Left cardiac atrium (tissue), 4 donors: ENCODE measurements around the gene SUPT4H1. TPM values are rescaled to one million over a fixed set of nuclear protein-coding genes. Genes with fewer than 3 reads are reported as not detected.

Source experiments
- ATAC-seq, 2 donors: fragments of 200-7000 bp; cut with Tn5 transposase; one replicate each; pipeline ENCODE4 v1.9.1; 2020; ENCODE audit warnings: mild to moderate bottlenecking in 2 of 2, moderate library complexity in 2 of 2
- DNase-seq: peaks from one replicate; pipeline ENCODE4 v3.0.0-alpha.2; 2020
- intact Hi-C, 2 donors: fragments of 100-400 bp; cut with DNase I; formaldehyde crosslinking; loops; one replicate each; pipeline versions ENCODE4 v1.14.1 to v1.15.1; 2022 to 2023
- total RNA-seq, 2 donors: library from RNA; stranded (reverse); fragmentation: NEBNext Ultra II Directional; extraction: Animal tissue kit (Norgen Biotek cat#: 25700); gene quantifications; one replicate each; pipeline ENCODE4 v1.2.1, GENCODE V29; 2021
- donor health status: DM: no; HTN: yes; CAD: no.
- donor health status: DM: no; HTN: yes; CAD: no; lungs with severe emphysema.
- donor health status: DM: yes; HTN: yes; CAD: no.
- donor health status: Dilated cardiomyopathy.

The SUPT4H1 gene
- total RNA-seq, 2 donors from 2014 or later: 49.4 to 60.6 TPM

GRCh38 chr17:58324409-58325288 lies 27.4 kb downstream of the SUPT4H1 start:
- intact Hi-C loops: loop anchor here in 1 of 2 donors (5.0 kb wide), 1 partner anchor 93 kb away; the partner anchor contains the start of gene RNF43
- peak; percentile 80 to 86 for ATAC-seq
- peak; percentile 52 for DNase-seq

GRCh38 chr17:58324056-58324408 lies 28.0 kb downstream of the SUPT4H1 start:
- ATAC-seq: peak in 1 of 2 donors; percentile 2
- DNase-seq: peak; percentile 20
- intact Hi-C loops: loop anchor here in 1 of 2 donors (5.0 kb wide), 1 partner anchor 93 kb away; the partner anchor contains the start of gene RNF43

DNA sequence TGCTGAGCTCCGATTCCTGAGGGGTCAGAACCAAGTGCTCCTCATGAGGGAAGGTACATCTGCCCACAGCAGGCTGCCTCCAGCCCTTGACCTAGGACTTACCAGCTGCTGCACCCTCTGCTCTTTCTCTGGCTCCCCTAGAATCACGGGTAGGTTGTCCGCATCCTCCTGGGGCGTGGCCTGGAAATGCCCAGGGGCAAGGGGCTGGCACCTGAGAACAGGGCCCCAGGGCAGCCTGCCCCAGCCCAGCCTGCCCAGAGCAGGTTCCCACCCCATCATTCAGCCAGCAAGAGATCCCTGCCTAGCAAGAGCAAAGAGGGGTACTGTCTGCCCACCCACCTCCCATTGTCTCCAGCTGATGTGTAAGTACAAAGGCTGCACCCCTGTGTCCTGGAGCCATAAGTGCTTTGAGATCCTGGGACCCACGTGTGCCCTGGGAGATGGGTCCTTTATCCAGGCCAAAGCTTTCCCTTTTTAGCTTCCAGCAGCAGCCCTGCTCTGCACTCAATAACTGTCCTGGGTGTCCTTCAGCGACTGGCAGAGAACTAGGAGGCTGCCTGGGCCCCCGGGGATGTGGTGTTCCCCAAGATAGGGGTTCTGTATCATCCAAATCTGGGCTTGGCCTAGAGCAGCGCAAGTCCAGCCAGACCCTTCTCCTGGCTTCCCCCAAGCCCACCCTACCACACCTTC lies 28.5 kb downstream of the SUPT4H1 start:
- intact Hi-C loops: loop anchor here in 1 of 2 donors (5.0 kb wide), 1 partner anchor 94 kb away; the partner anchor contains the start of gene RNF43
- DNase-seq: no peak
- no peak for ATAC-seq

DNA sequence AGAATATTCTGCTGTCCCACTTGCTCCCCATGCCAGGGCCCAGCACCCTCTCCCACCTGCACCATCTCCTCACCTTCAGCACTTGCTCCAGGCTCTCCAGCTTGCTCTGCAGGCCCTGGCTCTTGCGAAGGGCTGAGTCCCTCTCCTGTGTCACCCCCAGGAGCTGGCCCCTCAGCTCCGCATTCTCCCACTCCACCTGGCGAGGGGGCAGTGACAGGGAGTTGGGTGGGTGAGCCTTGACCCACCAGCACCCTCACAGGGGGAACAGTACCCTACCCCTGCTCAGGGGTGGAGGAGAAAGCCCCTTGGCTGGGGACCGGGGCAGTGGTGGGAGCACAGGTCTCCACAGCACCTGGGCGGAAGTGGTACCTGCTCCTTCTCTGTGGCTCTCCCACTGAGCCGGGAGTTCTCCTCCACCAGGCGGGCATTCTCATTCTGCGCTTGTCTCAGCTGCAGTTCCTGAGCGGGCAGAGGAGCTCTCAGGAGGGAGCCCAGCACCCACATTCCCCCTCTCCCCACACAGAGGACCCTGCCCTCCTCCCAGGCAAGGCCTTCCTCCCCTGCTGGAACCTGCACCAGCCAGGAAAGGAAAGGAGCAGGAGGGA lies 29.3 kb downstream of the SUPT4H1 start:
- no peak for ATAC-seq
- no peak for DNase-seq
- intact Hi-C loops: loop anchor here in 1 of 2 donors (5.0 kb wide), 1 partner anchor 95 kb away; the partner anchor contains the start of gene RNF43

DNA sequence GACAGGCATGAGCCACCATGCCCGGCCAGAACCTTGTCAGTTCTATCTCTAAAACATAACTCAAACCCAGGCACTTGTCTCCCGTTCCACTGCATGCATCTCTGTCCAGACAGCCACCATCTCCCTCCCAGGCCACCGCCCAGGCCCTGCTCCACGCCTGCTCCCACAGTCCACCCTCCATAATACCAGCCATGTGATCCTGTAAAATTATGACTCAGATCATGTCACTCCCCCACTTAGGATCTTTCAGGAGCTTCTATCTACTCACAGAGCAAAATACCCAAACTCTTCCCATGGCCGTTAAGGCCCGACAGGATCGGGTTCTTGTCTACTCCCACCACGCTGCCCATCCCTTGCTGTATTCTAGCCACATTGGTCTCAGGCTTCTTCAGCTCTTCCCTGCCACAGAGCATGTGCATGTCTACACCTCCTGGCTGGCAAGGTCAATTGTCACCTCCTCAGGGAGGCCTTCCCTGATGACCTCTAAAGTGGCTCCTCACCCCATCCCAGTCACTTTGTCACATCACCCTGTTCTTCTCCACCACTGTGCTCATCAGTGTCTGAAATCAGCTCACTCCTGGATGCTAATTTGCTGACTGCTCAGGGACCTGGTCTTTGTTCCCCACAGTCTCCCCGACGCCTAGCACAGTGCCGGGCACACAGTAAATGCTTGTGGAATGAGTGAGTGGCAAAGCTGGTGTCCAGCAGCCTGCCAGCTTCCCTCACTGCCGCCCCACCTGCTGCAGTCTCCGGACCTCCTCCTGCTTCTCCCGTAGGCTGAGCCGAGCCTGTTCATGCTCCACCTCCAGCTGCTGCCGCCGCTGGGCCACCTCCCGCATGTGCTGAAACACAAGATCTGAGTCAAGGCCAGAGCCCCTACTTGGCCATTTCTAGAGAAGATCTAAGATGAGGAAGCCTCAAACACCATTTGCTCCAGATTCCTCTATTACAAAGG lies 30.2 kb downstream of the SUPT4H1 start:
- ATAC-seq (no peak), DNase-seq (peak; percentile 11)
- intact Hi-C loops: loop anchor here in 1 of 2 donors (5.0 kb wide), 1 partner anchor 95 kb away; the partner anchor contains the start of gene RNF43

DNA sequence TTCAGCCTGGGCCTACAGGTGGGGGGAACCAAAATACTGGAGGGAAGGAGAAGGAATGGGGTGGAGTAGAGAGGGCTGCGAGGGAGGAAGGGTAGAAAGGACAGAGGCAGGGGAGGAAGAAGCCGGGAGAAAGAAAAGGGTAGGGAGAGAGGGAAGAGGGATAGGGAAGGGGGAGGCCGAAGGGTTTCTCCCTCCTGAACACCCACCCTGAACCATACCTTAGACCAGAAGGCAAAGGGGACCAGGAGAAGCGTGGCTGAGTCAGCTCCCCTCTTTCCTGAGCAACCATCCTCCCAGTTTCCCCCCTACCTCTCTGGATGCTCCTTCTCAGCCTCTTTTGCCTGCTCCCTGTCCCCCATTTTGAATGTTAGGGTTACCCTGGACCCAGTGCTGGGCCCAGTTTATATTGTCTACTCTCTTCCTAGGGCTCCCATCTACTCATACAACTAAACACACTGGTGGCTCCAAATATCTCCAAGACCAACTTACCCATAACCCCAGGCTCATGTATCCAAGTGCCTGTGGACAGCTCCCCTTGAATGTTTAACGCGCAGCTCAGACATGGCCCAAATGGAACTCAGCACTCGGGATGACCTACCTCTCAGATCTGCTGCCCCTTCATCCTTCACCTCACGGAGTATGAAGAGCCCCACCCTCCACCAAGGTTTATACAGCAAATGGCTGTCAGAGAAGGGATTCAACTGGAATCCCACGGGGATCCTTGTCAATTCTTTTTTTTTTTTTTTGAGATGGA lies 31.3 kb downstream of the SUPT4H1 start:
- DNase-seq (no peak), ATAC-seq (no peak)
- intact Hi-C loops: loop anchor here in 1 of 2 donors (5.0 kb wide), 1 partner anchor 97 kb away; the partner anchor contains the start of gene RNF43

DNA sequence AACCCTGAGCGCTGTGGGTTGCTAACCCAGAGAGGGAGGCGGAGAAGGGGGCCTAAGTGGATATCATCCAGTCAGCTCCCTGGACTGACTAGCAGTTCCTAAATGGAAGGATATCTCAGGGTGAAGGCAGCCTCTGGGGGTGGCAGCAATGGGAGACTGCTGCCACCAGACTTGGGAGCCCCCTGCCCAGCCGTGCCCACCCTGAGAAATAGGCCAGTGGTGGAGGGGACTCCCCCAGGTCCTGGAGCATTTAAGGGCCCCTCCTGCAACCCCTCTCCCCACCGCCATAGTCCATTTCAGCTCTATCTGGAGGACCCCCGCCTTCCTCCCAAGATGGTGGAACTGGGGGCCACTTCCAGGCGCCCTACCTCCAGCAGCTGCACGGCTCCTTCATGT lies 31.8 kb downstream of the SUPT4H1 start:
- peak; percentile 3 for DNase-seq
- intact Hi-C loops: loop anchor here in 1 of 2 donors (5.0 kb wide), 1 partner anchor 97 kb away; the partner anchor contains the start of gene RNF43

DNA sequence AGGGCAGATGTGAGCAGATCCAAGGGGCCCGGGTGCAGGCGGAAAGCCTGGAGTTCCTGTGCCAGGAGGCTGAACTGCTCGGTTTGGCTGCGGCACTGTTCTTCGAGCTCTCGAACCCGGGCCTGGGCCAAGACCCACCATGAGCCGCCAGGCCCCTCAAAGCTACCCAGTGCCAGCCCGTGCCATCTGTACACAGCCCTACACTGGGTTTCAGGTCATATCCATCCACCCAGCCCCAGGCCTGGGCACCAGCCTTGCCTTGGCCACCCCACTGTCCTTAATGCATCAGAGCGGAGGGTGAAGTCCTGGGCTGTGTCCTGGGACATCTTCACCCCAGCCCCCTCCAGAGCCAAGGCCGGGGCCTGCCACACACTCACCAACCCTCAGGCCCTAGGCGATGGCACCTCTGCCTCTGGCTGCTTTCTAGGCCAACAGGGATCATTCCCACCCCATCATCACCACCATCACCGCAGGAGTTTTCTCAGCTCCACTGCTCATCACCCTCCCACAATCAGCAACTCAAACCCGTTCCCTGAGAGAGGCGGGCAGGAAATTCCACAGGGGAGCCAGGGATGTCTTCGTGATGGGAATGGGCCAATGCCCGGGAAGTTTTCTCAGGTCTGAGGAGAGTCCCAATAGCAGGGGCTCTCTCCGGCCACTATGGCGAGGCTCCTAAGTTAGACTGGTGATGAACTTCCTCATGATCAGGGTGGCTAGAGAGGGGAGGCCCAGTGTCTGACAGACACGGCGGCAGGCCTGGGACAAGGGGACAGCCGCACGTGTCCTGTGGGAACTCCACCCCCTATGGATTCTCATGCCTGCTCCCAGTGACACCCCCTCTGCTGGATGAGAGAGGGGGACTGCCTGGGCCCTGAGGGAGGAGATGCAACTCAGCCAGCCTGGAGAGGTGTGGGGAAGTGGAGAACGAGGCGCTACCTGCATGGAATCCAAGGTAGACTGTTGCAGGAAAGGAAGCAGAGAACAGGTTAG lies 32.5 kb downstream of the SUPT4H1 start:
- no peak for ATAC-seq
- DNase-seq: peak; percentile 12
- intact Hi-C loops: loop anchor here in 1 of 2 donors (5.0 kb wide), 2 partner anchors 98 to 128 kb away; partner anchors contain the start of gene RNF43

More for the DNA sequence above, 31.8 kb downstream of the SUPT4H1 start:
- ATAC-seq: no peak

- ATAC-seq: no peak
- peak; percentile 12 for DNase-seq
- intact Hi-C loops: loop anchor here in 1 of 2 donors (5.0 kb wide), 1 partner anchor 129 kb away; no protein-coding TSS in a partner anchor
These were observed 33.3 kb downstream of the SUPT4H1 start for GRCh38 chr17:58318627-58319172.

DNA sequence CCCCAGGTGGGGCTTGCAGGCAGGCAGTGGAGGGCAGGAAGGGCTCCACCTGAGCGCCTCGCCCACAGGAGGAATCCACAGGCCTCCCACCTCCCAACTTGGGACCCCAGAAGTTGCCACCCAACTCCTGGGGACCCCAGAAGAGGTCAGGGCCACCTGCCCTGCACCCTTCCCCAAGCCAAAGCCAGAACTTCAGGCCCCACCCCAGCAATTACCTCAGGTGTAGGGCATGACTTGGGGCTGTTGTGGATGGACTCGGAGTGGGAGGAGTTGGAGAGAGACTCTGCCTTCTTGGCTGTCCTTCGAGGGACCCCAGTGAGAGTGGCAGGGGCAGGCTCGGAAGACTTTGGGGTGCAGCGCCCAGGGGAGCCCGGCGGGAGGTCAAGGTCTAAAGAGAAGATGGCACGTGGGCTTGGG lies 33.9 kb downstream of the SUPT4H1 start:
- intact Hi-C loops: loop anchor here in 1 of 2 donors (5.0 kb wide), 1 partner anchor 129 kb away; no protein-coding TSS in a partner anchor
- peak; percentile 15 for DNase-seq

DNA sequence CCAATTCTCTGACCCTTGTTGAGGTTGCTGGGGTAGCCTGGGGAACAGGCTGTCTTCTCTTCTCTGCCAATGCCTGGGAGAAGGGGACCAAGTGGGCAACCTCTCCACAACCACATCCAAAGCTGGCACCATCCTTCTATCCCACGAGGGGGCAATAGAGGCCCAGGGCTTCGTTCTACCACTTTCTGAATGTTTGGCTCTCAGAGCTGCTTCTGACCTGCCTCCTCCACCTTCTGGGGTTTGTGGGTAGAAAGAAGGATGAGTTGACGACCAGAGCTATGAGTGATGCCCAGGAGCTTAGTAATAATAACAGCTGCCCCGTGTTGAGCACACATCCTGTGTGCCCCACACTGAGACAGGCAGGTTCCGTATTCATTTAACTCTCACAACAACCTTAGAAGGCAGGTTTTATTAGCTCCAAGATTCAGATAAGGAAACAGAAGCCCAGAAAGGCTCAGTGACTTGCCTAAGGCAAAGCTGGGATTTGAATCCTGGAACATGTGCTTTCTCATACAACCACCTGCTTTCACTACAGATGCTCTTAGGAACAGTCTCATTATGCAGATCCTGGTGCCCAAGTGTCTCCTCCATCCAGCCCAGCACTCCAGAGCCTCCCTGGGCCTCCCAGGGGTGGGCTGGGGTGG lies 34.5 kb downstream of the SUPT4H1 start:
- peak; percentile 29 for DNase-seq
- peak; percentile 66 to 70 for ATAC-seq
- intact Hi-C loops: loop anchor here in 1 of 2 donors (5.0 kb wide), 1 partner anchor 130 kb away; no protein-coding TSS in a partner anchor

More for the DNA sequence above, 33.9 kb downstream of the SUPT4H1 start:
- no peak for ATAC-seq

DNA sequence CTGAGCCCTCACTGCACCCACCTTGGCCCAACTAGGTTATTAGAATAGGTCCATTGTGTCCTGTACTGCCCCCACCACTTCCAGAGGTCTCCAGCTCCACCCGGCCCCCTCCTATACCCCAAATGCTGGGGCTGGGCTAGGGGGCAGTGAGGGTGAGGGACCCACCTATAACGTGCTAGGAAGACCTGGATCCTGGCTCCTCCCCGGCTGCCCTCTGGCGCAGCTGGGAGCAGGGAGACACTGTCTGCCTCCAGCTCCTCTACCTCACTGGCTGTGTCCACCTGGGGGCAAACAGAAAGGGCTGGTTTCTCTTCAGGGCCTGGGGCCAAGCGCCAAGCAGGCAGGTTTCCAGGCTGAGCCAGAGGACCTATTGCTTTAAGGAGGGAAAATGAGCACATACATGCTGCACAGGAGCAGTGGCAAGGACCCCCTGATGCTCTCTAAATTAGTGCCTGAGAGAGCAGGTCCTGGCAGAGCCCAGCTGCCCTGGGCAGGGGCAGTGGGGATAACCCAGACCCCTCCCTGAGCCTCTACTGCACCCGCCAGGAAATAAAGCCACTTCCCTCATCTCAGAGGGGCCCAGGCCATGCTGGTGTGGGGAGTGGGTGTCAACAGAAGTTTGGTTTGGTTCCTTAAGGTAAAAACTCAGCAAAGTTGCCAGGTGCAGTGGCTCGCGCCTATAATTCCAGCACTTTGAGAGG lies 35.6 kb downstream of the SUPT4H1 start:
- intact Hi-C loops: loop anchor here in 1 of 2 donors (5.0 kb wide), 1 partner anchor 131 kb away; no protein-coding TSS in a partner anchor
- DNase-seq: peak; percentile 18

GRCh38 chr17:58315750-58316149 lies 36.3 kb downstream of the SUPT4H1 start:
- ATAC-seq (no peak), DNase-seq (no peak)
- intact Hi-C loops: loop anchor here in 1 of 2 donors (5.0 kb wide), 1 partner anchor 132 kb away; no protein-coding TSS in a partner anchor

More for the DNA sequence above, 35.6 kb downstream of the SUPT4H1 start:
- no peak for ATAC-seq

DNA sequence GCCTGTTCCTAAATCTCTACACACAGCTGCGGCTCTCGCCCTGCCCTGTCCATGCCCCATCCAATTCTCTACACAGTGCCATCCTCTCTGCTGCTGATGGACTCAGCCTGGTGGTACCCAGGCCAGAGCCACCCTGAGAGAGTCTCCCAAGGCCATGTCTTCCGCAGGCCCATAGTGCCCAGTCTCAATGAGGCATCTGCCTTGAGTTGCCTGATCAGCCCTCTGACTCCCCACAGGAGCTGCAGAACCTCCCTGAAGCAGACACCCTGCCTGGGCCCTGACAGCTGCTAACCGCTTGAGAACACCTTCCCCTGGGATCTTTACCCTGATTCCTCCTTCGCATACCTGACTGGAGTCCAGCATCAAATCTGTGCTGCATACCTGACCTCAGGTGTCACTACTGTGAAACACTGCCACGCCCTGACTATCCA lies 36.7 kb downstream of the SUPT4H1 start:
- ATAC-seq: no peak
- intact Hi-C loops: loop anchor here in 1 of 2 donors (5.0 kb wide), 1 partner anchor 132 kb away; no protein-coding TSS in a partner anchor
- peak; percentile 3 for DNase-seq
